Natural killer cell (primary cell): ENCODE results near the gene PHLPP1. TPM values are rescaled to one million over a fixed set of nuclear protein-coding genes. Genes with fewer than 3 reads are reported as not detected.

Experiments used
- ATAC-seq, 3 donors: fragments of 150-1000 bp in 2 of 3; fragments of 200-7000 bp in 1 of 3; cut with Tn5 transposase; 1 replicate in 1 of 3; 2 replicates in 2 of 3; pipeline ENCODE4 v1.10.0; 2021; ENCODE audit warnings: mild to moderate bottlenecking in 2 of 3, moderate library complexity in 2 of 3
- DNase-seq, 2 donors: peaks; one replicate each; pipeline versions ENCODE4 v3.0.0 to v3.0.0-alpha.2; 2013 to 2021; ENCODE audit warnings: mixed read lengths in 1 of 2
- H3K27ac ChIP-seq: one replicate; pipeline ENCODE4 v1.5.1; 2013; ENCODE audit warnings: mild to moderate bottlenecking, low read length
- H3K27me3 ChIP-seq: one replicate; pipeline ENCODE4 v1.6.1; 2013; ENCODE audit warnings: low read length; ENCODE audit not compliant: control insufficient read depth, insufficient read depth
- H3K36me3 ChIP-seq: one replicate; pipeline ENCODE4 v1.6.1; 2013; ENCODE audit warnings: low read length; ENCODE audit not compliant: control insufficient read depth, insufficient read depth
- H3K4me1 ChIP-seq: one replicate; pipeline ENCODE4 v1.6.1; 2013; ENCODE audit warnings: low read length; ENCODE audit not compliant: control insufficient read depth, insufficient read depth
- H3K4me3 ChIP-seq: one replicate; pipeline ENCODE4 v1.5.1; 2013; ENCODE audit warnings: low read length
- H3K9me3 ChIP-seq: one replicate; pipeline ENCODE4 v1.6.1; 2013; ENCODE audit warnings: low read length; ENCODE audit not compliant: control insufficient read depth, insufficient read depth
- H3K27ac Mint-ChIP-seq, 2 donors: one replicate each; pipeline ENCODE4 v1.8.0; 2022; ENCODE audit warnings: mild to moderate bottlenecking in 2 of 2, mixed read lengths in 2 of 2, moderate library complexity in 1 of 2
- H3K27me3 Mint-ChIP-seq, 2 donors: one replicate each; pipeline ENCODE4 v1.8.0; 2022; ENCODE audit warnings: low read depth in 2 of 2, mixed read lengths in 2 of 2
- H3K36me3 Mint-ChIP-seq: one replicate; pipeline ENCODE4 v1.8.0; 2022; ENCODE audit warnings: mixed read lengths
- H3K4me1 Mint-ChIP-seq, 2 donors: one replicate each; pipeline ENCODE4 v1.8.0; 2022; ENCODE audit warnings: mixed read lengths in 2 of 2
- H3K4me3 Mint-ChIP-seq: one replicate; pipeline ENCODE4 v1.8.0; 2022; ENCODE audit warnings: mild to moderate bottlenecking, moderate library complexity, mixed read lengths
- H3K9me3 Mint-ChIP-seq, 2 donors: one replicate each; pipeline ENCODE4 v1.8.0; 2022; ENCODE audit warnings: mixed read lengths in 2 of 2
- CTCF ChIP-seq: fragments of 200-600 bp; IDR thresholded peaks from one replicate; pipeline ENCODE4 v1.8.0; 2022; ENCODE audit warnings: antibody characterized with exemption
- WGBS: methylation state at CpG from one replicate; pipeline ENCODE4 v1.1.7; 2013; ENCODE audit warnings: missing lambda C conversion rate; ENCODE audit not compliant: insufficient coverage; 5-methylcytosine and 5-hydroxymethylcytosine counted together
- intact Hi-C: fragments of 100-400 bp; cut with micrococcal nuclease; formaldehyde crosslinking; loops from one replicate; pipeline ENCODE4 v1.14.2; 2022
- total RNA-seq, 4 donors: library from RNA; stranded (reverse); fragments of 120-200 nt in 1 of 4; gene quantifications; one replicate each; pipeline versions ENCODE4 v1.2.3 to v1.2.4, GENCODE V29; 2013 to 2022

PHLPP1 gene
- total RNA-seq, 3 donors from 2014 or later (not counting 1 experiment from before 2014, with no cell fraction given): 12.1 to 14.8 (median 12.2) TPM

GRCh38 chr18:62736077-62736855, 20.9 kb downstream of the PHLPP1 start:
- H3K36me3 Mint-ChIP-seq: peaks cover 8% of the 10 kb centered on the region
- whole genome bisulfite sequencing: 95% methylated on average over 4 of the region's 4 CpGs
- H3K27me3 Mint-ChIP-seq: no peaks in the 10 kb centered on the region
- H3K9me3 Mint-ChIP-seq: no peaks in the 10 kb centered on the region
- Histone ChIP-seq H3K36me3 (no peaks in the 10 kb centered on the region), H3K27ac (no peak overlapping the region), H3K4me1 (no peaks in the 10 kb centered on the region), H3K4me3 (no peak overlapping the region), H3K9me3 (no peaks in the 10 kb centered on the region), H3K27me3 (no peaks in the 10 kb centered on the region)
- intact Hi-C loops: no loop called here
- H3K4me3 Mint-ChIP-seq: no peak overlapping the region
- H3K4me1 Mint-ChIP-seq: peaks cover 22 to 29% of the 10 kb centered on the region in 2 donors
- ATAC-seq: peak in 1 of 3 donors; percentile 43
- no peak overlapping the region for H3K27ac Mint-ChIP-seq
- TF ChIP-seq CTCF: no peak
- DNase-seq: no peak

DNA sequence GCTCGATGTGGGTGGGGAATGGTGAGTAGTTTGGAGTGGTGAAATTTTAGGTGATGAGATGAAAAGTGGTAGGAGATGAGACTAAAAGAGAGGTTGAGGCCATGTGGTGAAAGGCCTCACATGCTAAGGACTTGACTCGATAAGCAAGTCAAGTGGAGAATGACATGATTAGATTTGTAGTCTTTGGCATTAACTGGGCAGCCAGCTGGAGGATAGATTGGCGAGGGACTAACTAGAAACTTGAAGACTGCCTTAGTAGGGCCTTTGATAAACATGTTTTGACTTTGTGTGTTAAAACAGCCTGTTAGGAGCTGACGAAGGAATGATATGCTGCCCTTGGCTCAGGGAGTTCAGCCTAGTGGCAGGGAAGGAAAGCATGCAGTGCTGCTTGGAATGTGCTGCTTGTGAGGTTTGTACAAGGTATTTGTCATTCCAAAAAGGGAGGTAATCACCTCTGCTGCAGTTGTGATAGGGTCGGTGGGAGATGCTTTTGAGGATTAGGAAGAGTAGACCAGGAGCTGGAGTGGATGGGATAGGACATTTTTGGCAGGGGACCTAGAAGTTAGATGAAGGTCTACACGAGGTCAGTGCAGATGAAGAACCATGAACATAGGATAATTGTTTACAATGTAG, 22.0 kb downstream of the PHLPP1 start:
- Mint-ChIP-seq H3K27ac (no peak overlapping the region), H3K27me3 (no peaks in the 10 kb centered on the region), H3K9me3 (no peaks in the 10 kb centered on the region), H3K36me3 (no peaks in the 10 kb centered on the region), H3K4me1 (peaks cover 17 to 29% of the 10 kb centered on the region in 2 donors), H3K4me3 (no peak overlapping the region)
- DNase-seq: no peak
- H3K27me3 ChIP-seq: no peaks in the 10 kb centered on the region
- H3K27ac ChIP-seq: no peak overlapping the region
- H3K36me3 ChIP-seq: no peaks in the 10 kb centered on the region
- no peak for TF ChIP-seq CTCF
- H3K4me3 ChIP-seq: no peak overlapping the region
- H3K9me3 ChIP-seq: no peaks in the 10 kb centered on the region
- WGBS: 95% methylated on average over 6 of the region's 6 CpGs
- ATAC-seq: no peak
- no peaks in the 10 kb centered on the region for H3K4me1 ChIP-seq
- intact Hi-C loops: no loop called here

- no peaks in the 10 kb centered on the region for H3K27me3 Mint-ChIP-seq
- H3K27ac ChIP-seq: no peak overlapping the region
- 100% methylated on average over 1 of the region's 1 CpG for WGBS
- intact Hi-C loops: no loop called here
- no peak for TF ChIP-seq CTCF
- peaks cover 17 to 29% of the 10 kb centered on the region in 2 donors for H3K4me1 Mint-ChIP-seq
- H3K4me3 Mint-ChIP-seq: no peak overlapping the region
- H3K9me3 ChIP-seq: no peaks in the 10 kb centered on the region
- no peak overlapping the region for H3K4me3 ChIP-seq
- no peak overlapping the region for H3K27ac Mint-ChIP-seq
- no peaks in the 10 kb centered on the region for H3K36me3 ChIP-seq
- H3K4me1 ChIP-seq: no peaks in the 10 kb centered on the region
- no peaks in the 10 kb centered on the region for H3K36me3 Mint-ChIP-seq
- DNase-seq: no peak
- H3K9me3 Mint-ChIP-seq: no peaks in the 10 kb centered on the region
- no peaks in the 10 kb centered on the region for H3K27me3 ChIP-seq
- ATAC-seq: no peak
These were observed 23.3 kb downstream of the PHLPP1 start for GRCh38 chr18:62738639-62739038.
